HG03095 (cell line): ENCODE measurements around the gene STK36.

ENCODE experiments used
- ATAC-seq: cut with Tn5 transposase; IDR thresholded peaks from one replicate; pipeline ENCODE4 v1.9.1; 2021; ENCODE audit warnings: moderate library complexity; ENCODE audit not compliant: unreplicated experiment

The STK36 gene

GRCh38 chr2:218720048-218721041 is 48.5 kb downstream of the STK36 start:
- no peak for ATAC-seq

DNA sequence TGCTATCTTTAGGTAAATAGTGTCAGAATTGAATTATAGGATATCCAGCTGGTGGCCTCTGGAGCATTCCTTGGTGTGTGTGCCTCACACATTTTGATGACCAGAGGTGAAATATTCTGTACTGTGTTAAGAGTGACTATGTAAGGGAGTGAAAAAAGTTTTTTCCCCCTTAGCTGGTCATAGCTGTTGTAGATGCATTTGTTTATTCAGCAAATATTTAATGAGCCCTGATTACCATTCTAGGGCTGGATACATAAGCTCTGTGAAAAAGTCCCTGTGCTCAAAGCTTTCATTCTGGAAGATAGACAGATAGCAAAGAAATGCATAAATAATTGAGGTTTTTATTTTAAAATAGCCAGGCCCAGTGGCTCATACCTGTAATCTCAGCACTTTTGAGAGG is 49.6 kb downstream of the STK36 start:
- no peak for ATAC-seq

- no peak for ATAC-seq
Observed at GRCh38 chr2:218721934-218722333, 50.0 kb downstream of the STK36 start.

DNA sequence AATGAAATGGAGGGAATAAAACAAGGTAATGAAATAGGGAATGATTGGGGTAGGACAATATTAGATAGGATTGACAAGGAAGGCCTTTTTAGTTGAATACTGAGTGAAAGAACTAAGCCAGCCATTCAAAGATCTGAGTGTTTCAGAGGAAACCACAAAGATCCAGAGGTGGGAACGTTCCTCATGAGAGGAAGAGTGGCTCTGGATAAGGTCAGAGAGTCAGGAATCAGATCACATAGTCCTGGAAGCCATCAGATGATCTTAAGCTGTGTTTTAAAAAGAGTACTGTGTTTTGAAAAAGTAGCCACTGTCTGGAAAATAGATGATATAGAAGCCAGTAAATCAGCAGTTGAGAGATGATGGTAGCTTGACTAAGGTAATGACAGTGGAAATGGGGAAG is 50.5 kb downstream of the STK36 start:
- ATAC-seq, result no peak

DNA sequence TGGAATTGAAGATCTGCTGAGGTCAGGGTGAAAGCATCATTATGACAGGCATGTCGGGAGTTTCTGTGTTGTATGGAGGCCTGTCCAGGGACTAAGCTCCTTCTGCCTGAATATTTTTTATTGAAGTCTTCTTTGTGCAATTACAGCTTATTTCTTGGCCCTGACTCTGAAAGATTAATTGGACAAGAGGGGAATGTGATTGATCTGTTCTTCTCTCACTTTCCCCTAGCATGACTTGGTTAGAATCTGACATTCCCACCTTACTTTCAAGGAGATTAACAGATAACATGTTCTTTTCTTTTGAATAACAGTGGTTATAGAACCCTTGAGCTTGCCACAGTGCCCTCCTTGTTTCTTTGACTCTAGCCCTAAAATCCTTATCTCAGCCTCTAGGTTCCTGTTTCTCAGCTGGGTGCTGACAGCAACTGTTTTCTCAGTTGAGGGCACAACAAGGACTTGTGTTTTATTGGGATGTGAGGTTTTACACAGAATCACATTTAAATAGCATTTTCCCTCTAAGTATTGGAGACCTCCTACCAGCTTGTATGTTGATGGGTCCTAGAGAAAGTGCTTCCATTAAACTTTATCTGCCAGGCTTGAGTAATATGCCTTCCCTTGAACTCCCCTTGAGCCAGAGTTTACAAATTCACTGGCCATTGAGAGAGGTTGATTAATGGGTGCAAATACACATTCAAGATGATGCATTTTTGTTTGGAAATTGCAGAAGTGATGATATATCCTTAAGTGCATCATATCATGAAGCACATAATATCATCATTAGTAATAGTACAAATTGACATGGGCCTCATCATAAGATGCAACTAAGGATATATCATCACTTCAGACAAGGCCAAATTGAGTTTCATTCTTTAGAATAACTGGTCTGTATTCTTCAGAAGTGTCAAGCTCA is 51.2 kb downstream of the STK36 start:
- ATAC-seq, result no peak

- ATAC-seq, result no peak
Observed at GRCh38 chr2:218726004-218726574, 54.2 kb downstream of the STK36 start.

DNA sequence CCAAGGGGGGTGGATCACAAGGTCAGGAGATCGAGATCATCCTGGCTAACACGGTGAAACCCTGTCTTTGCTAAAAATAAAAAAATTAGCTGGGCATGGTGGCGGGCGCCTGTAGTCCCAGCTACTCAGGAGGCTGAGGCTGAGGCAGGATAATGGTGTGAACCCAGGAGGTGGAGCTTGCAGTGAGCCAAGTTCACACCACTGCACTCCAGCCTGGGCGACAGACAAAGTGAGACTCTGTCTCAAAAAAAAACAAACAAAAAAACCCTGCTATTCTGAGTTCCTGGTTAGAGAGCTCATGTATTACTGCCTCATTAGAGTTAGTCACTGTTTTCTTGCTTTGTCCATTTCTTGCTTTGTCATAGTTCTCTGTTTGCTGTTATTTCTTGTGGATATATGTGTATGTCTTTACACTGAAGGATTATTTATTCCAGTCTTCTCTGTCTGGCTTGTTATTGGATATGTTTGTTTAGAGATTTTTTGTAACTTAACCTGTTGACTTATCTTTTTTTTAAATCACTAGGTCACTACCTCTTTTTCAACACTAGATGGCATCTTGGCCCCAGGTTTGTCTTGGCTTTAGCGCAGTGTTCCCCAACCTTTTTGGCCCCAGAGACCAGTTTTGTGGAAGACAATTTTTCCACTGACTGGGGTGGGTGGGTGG is 55.7 kb downstream of the STK36 start:
- no peak for ATAC-seq

DNA sequence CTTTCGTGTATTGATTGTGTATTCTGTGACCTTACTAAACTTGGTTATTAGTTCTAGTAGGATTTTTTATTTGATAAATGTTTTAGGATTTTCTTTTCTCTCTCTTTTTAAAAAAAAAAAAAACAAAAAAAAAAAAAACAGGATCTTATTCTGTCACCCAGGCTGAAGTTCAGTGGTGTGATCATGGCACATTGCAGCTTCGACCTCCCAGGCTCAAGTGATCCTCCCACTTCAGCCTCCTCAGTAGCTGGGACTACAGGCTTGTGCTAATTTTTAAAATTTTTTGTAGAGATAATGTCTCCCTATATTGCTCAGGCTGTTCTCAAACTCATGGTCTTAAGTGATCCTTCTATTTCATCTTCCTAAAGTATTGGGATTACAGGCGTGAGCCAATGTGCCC is 57.8 kb downstream of the STK36 start:
- ATAC-seq, result no peak

- ATAC-seq, result no peak
Observed at GRCh38 chr2:218732052-218732760, 60.3 kb downstream of the STK36 start.

DNA sequence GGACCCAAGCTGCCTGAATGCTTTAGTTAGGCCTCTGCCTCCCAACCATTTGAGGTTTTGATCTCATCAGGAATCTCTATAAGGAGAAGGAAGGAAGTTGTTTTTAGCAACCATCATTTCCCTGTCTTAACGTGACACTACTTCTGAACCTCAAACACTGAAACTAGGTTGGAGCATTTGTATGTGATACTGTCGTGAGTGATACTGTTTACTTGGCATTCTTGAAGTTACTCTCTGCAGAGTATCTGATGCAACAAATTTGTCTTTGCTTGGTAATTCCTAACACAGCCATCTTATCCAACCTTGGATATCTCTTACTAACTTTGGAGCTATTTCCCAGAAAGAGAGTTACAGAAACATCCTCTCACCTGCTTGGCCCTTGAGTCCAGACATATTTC is 60.9 kb downstream of the STK36 start:
- no peak for ATAC-seq

GRCh38 chr2:218733171-218734021 is 61.5 kb downstream of the STK36 start:
- ATAC-seq, result no peak

DNA sequence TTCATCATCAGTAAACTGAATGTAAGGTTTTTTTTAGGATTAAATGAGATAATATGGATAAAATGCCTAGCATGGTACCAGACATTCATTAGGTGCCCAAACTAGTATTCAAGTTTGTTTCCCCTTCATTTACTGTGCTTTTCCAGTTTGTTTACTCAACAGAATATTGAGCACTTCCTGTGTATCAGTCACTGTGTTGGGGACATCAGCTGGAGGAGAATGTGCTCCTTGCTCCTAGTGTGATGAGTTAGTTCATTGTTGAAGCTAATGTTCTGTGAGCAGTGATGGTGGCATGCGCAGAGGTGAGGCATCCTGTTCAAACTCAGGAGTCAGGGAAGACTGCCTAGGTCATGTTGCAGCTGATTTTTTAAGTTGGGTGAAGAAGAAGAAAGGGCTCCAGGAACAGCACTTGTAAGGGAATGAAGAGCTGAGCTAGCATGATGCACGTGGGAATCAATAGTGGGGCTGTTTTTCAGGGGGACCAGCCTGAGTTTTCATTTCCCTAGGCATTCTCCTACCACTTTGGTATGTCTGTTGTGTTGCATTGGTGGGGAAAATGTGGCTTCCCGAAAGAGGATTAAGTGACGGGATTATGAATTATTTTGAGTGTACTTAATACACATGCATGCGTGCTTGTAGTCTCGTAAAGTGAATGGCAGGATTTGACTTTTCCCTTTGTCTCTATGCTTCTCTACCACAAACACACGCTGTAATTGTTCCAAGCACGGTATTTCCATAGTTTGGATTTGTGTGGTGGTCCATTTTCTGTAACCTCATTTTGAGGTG is 62.5 kb downstream of the STK36 start:
- ATAC-seq, result no peak

GRCh38 chr2:218736531-218736930 is 64.6 kb downstream of the STK36 start:
- ATAC-seq, result no peak

- peak; percentile 53 for ATAC-seq
Observed at GRCh38 chr2:218743068-218743467, 71.2 kb downstream of the STK36 start.

DNA sequence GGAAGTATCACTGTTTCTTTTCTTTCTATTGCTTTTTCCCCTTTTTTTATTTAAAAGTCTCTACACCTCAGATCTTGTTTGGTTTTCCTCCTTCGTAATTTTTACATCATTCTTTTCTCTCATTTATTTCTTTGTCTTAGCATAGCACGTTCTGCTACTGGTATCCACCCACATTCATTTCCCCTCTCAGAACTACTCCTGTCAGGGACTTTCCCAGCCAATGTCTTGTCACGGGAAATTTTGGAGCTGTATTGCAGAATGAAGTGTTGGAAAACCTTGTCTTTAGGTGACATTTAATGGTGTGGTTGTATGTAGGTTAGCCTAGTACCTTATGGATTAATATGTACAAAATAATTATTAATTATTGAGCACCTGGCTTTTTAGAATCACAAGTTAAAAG is 72.7 kb downstream of the STK36 start:
- no peak for ATAC-seq

DNA sequence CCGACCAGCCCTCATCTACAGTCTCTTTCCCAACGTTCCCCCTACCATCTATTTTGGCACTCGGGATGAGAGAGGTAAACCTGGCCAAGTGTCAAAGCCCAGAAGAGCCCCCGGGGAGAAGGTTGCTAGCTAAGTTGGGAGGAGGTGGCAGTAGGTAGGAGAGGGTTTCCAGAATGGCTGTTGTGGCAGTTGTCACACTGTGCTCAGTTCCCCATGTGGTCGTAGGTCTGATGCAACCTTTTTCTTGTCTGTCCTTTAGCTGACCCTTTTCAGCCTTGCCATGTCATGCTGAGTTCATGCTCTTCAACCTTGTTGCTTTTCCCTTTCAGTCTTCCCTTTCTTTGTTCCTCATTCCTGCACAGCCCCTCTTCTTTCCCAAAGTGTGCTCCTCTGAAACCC is 73.3 kb downstream of the STK36 start:
- ATAC-seq, result no peak

DNA sequence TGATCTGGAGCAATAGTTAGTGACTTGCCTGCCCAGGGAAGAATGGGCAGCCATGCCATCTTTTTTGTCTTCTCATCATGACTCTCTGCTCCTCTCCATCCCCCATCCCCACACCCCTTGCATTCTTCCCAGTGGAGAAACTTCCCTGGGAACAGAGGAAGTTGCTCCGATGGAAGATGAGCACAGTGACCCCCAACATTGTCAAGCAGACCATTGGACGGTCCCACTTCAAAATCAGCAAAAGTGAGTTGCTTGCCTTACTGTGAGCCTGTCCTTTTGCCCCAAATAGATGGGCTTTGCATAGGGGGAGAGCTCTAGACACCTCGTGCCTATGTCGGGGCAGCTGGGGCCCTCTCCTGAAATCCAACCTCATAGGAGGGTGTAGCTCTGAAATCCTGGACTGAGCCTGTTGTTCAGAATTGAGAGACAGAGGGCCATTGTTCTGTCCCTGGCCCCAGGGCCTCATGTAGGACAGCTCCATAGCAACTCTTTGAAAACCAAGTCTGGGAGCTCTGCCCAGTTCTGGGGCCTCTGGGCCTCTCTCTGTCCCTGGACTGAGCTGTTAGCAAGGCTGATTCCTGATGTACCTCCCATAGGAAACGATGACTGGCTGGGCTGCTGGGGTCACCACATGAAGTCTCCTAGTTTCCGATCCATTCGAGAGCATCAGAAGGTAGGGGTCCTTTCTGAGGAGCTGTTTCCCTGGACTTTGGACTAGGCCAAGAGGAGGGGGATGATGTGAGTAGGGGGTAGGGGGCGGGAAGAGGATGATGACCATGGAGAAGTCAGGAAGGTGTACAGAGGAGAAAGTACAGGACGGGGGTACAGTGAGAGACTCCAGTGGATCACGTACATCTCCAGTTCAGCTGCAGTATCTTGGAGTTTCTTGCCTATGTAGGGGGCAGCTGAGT is 73.9 kb downstream of the STK36 start:
- no peak for ATAC-seq

GRCh38 chr2:218746470-218746795 is 74.5 kb downstream of the STK36 start:
- ATAC-seq, result no peak
